Measurements from ENCODE around the gene KANK4. TPM values are rescaled to one million over a fixed set of nuclear protein-coding genes. Genes with fewer than 3 reads are reported as not detected.
"Not testable (repeated sequence)": the region's sequence is repeated elsewhere in the genome, so short reads cannot be mapped to it uniquely, and the experiment has no call there.

The KANK4 gene
- total RNA-seq, 1 experiment from 2014 or later: not detected

DNA sequence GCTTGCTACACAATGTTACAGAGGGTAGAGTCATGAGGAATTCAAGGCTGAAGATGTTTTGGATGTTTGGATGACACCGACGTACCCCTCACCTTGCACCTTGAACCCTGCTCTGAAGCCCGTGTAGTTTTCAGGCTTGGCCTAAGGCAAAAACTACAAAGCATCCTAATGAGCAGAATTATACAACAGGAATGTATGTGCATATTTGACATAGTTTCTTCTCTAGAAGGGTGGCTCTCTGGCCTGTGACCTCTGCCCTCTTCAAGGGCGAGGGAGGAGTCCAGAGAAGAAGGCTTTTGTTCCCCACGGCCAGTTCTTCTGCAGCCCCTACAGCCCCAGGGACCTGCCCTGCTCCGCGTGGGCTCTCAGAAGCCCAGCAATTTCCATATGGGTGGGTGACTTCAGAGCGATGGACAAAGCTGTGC is 81.3 kb downstream of the KANK4 start:
- DNase-seq (ENCODE audit: low read depth): no peak

DNA sequence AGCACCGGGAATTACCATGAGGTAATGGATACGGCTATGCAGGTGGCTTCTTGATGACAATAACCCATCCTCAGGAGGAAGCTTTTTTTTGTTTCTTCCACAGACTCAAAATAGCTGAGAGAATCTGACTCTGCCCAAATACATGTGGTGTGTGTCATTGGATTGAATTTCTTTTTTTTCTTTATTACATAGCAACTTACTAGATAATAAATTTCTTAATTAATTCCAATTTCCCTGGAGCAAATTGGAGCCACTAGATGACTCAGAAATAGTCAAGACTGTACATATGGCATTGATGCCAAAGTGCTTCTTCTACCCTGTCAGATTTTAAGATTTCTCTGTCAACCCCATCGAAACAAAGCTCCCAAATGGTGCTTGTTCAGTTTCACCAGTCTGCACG is 81.9 kb downstream of the KANK4 start:
- DNase-seq (ENCODE audit: low read depth): no peak

DNA sequence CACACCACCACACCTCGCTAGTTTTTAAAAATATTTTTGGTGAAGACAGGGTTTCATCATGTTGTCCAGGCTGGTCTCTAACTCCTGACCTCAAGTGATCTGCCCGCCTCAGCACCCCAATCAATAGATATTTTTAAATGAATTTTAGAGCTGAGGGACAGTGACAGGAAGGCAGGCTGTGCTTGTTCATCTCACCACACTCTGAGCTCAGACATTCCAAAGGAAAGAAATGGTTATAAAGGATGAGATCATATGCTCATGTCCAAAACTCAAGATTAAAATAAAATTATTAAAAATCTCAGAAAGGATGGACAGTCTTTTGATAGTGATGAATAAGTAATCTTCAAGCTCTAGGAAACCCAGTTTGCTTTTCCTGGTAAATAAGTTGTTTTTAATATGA is 83.7 kb downstream of the KANK4 start:
- DNase-seq (ENCODE audit: low read depth): no peak

DNA sequence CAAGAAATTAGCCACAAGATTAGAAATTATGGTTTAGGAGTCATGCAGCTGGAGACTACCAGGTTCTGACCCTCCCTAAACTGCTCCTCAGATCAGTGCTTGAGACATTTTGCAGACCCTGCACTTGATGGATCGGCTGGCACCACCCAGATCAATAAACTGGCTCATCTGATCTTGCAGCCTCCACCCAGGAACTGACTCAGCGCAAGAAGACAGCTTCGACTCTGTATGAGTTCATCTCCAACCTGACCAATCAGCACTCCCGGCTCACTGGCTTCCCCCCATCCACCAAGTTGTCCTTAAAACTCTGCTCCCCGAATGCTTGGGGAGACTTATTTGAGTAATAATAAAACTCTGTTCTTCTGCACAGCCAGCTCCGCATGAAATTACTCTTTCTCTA is 84.5 kb downstream of the KANK4 start:
- DNase-seq (ENCODE audit: low read depth): no peak

DNA sequence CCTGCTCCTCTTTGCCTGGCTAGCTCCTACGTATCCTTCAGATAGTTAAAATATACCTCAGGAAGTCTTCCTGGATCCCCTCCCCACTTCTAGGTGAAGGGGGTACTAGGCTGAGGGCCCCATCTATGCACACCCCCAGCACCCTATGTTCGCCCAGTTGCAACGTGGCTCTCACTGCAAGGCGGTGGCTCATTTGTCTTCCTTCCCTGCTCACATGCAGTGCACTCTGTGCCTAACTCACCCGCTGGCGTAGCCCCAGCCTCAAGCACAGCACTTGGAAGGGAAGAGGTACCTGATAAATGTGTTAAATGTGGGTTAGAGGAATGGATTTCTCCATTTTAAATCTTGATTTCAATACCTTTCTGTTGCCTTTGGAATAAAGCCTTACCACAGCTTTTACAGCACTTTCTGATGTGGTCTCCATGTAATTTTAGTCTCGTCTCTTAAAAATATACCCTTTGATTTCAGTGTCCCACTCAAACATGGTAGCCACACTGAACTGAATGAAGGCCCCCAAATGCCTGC is 85.2 kb downstream of the KANK4 start:
- DNase-seq (ENCODE audit: low read depth): no peak

DNA sequence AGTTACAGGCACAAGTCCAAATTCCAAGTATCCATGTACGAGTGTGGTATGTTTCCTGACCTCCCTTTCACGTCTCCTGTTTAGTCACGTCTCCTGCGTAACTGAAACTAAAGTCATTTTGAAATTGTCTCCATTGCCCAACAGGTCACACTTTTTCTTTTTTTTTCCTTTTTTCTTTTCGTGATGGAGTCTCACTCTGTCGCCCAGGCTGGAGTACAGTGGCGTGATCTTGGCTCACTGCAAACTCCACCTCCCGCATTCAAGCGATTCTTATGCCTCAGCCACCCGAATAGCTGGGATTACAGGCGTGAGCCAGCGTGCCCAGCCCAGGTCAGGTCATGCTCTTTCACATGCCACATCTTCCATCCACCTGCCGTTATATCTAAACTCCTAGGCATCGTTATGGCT is 86.4 kb downstream of the KANK4 start:
- no peak for DNase-seq (ENCODE audit: low read depth)

DNA sequence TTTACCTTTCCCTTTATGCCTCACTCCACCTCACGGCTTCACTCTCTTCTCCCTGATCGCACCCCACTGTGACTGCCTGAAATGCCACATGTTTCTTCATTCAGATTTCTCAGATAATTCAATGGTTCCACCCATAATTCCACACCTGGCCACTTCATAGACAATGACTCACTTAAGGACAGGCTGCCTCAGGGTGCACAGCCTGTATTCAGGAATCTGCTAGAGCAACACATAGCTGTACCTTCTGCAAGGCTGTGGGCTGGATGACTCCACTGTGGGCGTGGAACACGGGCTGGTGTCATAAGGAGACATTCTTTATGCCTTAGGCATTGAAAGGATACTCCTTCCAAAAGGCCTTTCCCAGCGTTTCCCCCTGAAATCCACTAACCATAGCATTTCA is 88.5 kb downstream of the KANK4 start:
- peak; percentile 88 for DNase-seq (ENCODE audit: low read depth)

DNA sequence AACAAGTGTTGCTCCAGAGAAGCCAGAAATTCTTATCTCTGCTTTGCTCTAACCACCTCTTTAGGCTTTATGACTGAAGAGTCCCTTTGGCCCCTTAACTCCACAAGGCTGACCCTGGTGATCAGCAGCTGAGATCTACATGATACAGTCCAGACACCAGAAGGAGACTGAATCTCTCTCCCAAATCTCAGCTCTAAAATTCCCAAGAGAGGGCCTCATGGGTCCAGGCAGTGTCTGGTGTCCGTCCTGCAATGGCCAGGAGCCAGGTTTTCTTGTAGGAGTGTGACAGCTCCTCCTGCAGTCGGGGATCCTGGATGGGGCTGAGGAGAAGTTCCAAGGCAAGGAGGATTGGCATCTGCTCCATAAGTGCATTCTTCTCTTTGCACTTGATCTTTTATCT is 89.3 kb downstream of the KANK4 start:
- DNase-seq (ENCODE audit: low read depth): no peak

DNA sequence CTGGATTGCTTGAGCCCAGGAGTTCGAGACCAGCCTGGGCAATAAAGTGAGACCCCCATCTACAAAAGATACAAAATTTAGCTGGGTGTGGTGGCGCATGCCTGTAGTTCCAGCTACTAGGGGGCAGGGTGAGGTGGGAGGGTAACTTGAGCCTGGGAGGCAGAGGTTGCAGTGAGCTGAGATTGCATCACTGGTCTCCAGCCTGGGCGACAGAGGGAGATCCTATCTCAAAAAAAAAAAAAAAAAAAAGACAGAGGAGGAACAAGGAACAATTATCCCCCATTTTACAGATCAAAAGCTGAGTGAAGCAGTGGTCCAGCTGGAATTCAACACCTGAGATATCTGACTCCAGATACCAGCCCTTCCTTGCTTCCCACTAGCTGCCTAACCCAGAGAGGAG is 89.8 kb downstream of the KANK4 start:
- DNase-seq (ENCODE audit: low read depth): no peak

DNA sequence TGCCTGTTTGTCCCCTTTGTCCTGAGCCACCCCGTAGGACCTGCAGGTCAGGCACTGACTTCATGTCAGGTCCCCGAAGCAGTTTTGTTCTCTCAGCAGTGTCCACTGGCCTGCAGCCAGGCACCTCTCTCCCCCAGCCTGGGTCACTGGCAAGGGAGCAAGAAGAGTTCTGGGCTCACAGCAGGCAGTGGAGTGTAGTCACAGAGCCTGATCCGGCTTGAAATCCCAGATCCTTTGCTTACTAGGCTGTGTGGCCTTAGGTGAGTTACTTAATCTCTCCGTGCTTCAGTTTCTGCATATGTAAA is 90.4 kb downstream of the KANK4 start:
- DNase-seq (ENCODE audit: low read depth): no peak

DNA sequence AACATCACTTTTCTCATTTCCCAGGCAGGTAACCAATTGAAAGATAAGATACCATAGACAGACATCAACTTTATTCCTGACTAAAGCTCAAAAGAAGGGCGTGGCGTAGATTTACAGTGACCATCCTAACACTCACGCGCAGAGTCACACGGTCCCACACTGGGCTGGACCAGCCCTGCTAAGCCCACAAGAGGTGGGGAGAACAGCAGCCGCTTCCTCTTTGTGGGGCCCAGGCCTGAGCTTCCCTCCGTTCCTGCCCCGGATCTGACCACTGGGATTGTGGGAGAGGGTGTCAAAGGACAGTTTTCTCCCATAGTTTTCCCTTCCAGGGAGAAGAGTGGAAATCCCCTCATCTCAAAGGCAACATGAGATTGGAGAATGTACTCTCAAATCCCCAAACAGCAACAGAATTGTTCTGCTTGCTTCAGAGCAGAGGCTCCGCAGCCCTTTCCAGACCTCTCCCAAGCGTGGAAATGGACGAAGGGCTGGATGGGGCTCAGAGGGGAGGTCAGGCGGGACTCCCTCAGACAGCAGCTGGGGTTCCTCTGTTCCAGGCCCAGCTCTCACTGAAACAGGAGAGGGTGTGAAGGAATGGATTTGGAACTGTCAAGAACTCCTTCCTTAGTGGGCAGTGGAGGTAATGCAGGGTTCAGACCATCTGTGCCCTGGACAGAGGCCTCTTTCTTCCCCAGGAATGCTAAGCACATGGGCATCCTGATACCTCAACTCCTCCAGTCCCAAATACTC is 90.9 kb downstream of the KANK4 start:
- DNase-seq (ENCODE audit: low read depth): no peak

DNA sequence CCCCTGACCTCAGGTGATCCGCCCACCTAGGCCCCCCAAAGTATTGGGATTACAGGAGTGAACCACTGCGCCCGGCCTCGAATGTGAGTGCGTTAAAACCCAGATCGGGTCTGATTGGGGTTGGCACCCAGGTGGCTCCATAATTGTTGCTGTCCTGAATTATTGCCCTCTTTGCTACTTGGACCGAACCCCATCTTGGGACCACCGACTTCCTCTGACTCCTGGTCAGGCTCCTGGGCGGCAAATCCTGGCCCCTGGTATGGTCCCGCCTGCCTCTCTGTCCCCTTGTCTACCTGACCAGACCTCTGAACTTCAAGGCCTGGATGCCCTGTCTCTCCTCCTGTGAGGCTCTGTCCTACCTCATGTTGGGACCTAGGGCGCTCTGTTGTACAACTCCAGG is 91.7 kb downstream of the KANK4 start:
- DNase-seq (ENCODE audit: low read depth): no peak

DNA sequence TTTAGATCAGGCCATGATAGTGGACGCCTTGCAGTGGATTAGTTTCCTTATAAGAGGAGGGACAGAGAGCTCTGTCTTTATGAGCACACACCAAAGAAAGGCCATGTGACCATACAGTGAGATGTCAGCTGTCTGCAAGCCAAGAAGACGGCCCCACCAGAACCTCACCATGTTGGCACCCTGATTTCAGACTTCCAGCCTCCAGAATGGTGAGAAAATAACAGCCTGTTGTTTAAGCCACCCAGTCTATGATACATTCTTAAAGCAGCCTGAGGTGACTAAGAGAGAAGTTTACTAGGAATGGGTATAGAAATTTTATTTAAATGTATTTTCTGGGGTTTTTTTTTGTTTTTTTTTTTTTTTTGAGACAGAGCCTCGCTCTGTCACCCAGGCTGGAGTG is 95.1 kb downstream of the KANK4 start:
- DNase-seq (ENCODE audit: low read depth): no peak

DNA sequence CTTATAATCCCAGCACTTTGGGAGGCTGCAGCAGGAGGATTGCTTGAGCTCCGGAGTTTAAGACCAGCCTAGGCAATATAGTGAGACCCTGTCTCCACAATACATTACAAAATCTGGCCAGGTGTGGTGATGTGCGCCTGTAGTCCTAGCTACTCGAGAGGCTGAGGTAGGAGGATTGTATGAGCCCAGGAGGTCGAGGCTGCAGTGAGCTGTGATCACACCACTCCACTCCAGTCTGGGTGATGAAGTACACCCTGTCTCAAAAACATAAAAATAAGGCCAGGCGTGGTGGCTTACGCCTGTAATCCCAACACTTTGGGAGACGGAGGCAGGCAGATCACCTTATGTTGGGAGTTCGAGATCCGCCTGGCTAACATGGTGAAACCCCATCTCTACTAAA is 96.9 kb downstream of the KANK4 start:
- DNase-seq (ENCODE audit: low read depth): no peak

DNA sequence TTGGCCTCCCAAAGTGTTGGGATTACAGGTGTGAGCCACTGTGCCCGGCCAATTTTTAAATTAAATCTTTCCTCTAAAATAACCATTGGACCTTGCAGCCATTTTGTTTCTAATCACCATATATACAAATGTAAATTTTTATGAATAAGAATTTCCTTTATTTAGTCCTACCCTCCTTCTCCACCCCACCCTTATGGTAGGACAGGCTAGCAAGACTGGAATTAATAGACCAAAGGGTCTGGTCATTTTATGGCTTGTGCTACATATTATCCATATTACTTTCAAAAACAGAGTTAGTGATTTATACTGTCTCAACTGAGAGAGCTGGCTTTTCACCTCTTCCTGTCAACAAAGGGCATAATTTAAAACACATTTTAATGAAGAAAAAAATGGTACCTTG is 98.1 kb downstream of the KANK4 start:
- DNase-seq (ENCODE audit: low read depth): no peak

DNA sequence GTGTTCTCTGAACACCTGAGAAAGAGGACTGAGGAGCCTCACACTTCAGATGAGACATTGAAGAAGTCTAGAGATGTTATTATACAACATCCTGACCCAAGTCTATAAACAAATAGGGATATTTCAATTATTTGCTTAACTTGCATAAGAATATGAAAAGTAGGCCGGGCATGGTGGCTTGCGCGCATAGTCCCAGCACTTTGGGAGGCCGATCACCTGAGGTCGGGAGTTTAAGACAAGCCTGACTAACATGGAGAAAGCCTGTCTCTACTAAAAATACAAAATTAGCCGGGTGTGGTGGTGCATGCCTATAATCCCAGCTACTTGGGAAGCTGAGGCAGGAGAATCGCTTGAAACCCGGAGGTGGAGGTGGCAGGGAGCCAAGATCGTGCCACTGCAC is 98.8 kb downstream of the KANK4 start:
- DNase-seq (ENCODE audit: low read depth): not testable (repeated sequence)

DNA sequence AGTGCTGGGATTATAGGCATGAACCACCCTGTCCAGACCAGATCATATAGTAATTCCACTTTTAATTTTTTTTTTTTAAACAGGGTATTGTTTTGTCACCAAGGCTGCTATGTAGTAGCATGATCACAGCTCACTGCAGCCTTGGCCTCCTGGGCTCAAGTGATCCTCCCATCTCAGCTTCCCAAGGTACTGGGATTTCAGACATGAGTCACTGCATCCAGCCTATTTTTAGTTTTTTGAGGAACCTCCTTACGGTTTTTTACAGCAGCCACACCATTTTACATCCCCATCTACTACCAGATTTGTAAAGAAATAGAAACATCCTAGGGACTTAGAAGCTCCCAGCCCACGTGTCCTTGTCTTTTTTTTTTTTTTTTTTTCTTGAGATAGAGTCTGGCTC is 100.6 kb downstream of the KANK4 start:
- no peak for DNase-seq (ENCODE audit: low read depth)

DNA sequence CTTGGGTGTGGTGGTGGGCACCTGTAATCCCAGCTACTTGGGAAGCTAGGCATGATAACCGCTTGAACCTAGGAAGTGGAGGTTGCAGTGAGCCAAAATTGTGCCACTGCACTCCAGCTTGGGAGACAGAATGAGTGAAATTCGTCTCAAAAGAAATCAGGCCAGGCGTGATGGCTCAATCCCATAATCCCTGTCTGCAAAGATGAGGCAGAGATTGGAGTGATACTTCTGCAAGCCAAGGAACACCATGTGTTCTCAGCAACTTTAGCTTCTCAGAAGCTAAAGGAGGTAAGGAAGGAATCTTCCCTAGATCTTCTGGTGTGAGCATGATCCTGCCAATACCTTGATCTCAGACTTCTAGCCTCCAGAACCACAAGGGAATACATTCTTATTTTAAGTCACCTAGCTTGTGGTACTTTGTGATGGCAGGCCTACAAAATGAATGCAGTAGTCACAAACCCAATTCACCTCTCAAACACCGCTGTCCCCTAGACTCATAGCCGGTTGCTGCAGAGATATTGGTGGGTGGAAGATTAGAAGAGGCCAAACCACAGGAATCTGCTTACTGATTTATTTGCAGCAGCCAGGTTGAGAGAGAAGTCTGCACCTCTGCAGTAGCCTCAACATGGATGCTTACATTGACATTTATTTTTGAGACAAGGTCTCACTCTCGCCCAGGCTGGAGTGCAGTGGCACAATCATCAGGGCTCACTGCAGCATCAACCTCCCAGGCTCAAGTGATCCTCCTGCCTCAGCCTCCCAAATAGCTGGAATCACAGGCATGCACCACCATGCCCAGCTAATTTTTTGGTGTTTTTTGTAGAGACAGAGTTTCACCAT is 105.9 kb downstream of the KANK4 start:
- no peak for DNase-seq (ENCODE audit: low read depth)

DNA sequence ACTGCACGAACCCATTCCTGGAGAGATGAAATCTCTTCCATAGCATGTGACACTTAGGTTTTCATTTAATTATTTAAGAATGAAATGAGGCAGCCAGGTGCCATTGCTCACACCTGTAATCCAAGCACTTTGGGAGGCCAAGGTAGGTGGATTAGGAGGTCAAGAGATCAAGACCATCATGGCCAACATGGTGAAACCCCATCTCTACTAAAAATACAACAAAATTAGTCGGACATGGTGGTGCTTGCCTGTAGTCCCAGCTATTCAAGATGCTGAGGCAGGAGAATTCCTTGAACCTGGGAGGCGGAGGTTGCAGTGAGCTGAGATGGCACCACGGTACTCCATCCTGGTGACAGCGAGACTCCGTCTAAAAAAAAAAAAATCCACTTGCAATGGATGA is 106.8 kb downstream of the KANK4 start:
- DNase-seq (ENCODE audit: low read depth): no peak

DNA sequence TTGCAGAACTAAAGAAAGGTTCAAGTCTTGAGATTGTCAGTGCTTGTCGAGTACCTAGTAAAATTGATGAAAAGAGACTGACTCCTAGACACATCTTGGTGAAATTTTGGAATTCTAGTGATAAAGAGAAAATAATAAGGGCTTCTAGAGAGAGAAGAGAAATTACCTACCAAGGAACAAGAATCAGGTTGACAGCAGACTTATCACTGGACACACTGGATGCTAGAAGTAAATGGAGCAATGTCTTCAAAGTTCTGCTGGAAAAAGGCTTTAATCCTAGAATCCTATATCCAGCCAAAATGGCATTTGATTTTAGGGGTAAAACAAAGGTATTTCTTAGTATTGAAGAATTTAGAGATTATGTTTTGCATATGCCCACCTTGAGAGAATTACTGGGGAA is 108.3 kb downstream of the KANK4 start:
- no peak for DNase-seq (ENCODE audit: low read depth)

DNA sequence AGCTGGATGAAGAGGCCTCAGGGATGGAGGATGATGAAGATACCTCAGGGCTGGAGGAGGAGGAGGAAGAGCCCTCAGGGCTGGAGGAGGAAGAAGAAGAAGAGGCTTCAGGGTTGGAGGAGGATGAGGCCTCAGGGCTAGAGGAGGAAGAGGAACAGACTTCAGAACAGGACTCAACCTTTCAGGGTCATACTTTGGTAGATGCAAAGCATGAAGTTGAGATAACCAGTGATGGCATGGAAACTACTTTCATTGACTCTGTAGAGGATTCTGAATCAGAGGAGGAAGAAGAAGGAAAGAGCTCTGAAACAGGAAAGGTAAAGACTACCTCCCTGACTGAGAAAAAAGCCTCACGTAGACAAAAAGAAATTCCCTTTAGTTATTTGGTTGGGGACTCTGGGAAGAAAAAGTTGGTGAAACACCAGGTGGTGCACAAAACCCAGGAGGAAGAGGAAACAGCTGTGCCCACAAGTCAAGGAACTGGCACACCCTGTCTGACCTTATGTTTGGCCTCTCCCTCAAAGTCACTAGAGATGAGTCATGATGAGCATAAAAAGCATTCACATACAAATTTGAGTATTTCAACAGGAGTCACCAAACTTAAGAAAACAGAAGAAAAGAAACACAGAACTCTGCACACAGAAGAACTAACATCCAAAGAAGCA is 109.2 kb downstream of the KANK4 start:
- DNase-seq (ENCODE audit: low read depth): no peak

DNA sequence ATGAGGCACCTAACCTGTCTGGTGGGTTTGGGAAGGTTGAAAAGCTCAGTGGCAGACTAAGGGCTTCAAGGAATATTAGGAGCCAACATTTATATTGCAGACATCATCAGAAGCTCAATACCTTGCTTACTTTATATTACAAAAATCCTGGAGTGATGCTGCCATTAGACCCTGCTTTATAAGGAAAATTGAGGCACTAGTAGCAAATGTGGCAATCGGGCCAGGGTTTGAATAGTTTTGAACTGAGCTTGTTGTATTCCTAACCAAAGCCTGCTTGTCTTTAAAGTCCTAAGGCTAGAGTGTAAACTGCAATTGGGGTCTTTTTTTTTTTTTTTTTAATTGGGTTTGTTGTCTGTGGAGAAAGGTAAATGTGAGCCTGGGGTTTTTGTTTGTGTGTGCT is 110.3 kb downstream of the KANK4 start:
- no peak for DNase-seq (ENCODE audit: low read depth)

DNA sequence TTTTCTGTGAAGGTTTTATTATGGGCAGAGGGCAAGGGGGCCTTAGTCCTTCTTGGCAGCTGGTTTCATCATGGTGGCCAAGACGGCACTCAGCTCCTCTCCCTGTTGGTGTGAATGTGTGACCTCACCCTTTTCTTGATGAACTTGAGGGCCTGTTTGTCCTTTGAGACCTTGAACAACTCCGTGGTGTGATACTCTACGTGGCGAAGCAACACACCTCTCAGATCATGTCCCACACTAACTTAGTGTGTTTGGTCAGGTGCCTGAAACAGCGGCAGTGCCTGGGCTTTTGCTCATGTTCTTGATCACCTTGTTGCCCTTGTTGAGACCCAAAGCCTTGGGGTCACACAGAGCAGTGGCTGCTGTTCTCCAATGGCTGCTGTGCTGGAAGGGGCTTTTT is 111.1 kb downstream of the KANK4 start:
- DNase-seq (ENCODE audit: low read depth): no peak

Data from Daoy (cell line).